NCI-H2227 (cell line): Measurements from ENCODE around the gene RORB.
"Not testable (repeated sequence)": the region's sequence is repeated elsewhere in the genome, so short reads cannot be mapped to it uniquely, and the experiment has no call there.

Experiments
- DNase-seq: peaks from one replicate; lab custom pipeline; 2025; ENCODE audit not compliant: unreplicated experiment; lab: John Stamatoyannopoulos, UW

RORB gene

DNA sequence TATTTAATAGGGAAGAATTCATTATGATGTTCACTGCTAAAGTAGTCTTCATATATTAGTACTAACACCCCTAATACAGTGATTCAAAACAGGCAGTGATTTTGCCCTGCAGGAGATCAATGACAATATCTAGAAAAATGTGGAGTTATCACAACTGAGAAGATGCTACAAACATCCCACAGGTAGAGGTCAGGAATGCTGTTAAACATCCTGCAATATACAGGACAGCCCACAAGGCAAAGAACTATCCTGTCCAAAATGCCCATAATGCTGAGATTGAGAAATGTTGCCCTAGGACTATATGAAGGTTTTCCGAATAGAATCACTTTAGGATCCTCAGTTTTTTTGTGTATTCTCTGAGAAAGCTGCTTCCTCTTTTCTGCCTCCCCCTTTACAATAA is 15.3 kb downstream of the RORB start:
- DNase-seq, result no peak

GRCh38 chr9:74513221-74513620 is 16.1 kb downstream of the RORB start:
- DNase-seq, result no peak

- DNase-seq, result no peak
Observed at GRCh38 chr9:74517188-74517587, 20.1 kb downstream of the RORB start.

DNA sequence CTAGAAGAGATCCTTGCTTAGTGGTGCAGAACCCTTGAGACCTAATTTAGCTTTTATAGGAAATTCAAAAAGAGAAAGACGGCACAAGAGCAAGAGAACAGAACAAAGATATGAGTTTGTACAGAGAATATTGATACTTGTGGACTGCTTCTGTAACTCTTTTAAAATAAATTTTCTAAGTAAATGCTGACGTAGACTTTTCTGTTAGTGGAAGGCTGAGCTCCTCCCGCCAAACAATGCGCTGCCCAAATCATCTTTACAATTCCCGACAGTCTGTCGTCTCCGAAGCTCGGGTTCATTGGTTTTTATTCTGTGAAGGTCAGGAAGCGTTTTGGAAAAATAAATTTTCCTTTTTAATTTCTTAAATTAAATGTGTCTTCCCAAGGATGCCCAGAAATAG is 22.3 kb downstream of the RORB start:
- DNase-seq, result no peak

DNA sequence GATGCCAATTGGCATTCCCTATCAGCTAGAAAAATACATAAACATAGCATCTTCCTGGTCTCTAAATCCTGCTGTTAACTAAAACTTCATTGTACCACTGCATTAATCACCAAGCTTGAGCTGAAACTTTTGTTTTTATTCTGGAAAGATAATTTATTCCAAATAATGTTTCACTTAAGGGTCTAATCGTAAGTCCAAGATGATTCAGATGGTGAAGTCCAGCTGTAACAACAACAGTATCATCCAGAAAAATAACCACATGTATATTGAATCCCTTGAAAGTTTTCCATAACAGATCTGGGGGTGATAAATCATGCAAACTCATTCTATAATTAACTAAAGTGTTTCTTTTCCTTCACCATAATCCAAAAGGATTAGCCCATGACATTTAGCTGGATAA is 23.9 kb downstream of the RORB start:
- DNase-seq, result no peak

GRCh38 chr9:74524289-74524688 is 27.2 kb downstream of the RORB start:
- DNase-seq, result no peak

DNA sequence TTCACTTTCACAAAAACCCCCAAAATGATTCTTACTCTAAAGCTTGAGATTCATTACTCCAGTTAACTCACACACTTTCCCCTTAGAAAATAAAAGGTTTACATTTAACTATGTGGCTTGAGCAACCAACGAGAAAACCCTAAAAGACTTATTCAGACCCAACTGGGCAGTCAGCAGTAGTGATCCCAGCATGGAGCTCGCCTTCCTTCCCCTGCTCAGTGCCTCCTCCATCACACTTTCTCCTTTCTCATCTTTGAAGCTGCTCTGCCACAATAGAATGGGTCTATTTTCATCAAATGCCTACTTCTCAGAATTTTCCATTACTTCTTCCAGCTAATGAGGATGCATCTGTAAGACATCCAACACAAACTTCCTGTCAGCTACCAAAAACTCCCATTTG is 29.1 kb downstream of the RORB start:
- no peak for DNase-seq

DNA sequence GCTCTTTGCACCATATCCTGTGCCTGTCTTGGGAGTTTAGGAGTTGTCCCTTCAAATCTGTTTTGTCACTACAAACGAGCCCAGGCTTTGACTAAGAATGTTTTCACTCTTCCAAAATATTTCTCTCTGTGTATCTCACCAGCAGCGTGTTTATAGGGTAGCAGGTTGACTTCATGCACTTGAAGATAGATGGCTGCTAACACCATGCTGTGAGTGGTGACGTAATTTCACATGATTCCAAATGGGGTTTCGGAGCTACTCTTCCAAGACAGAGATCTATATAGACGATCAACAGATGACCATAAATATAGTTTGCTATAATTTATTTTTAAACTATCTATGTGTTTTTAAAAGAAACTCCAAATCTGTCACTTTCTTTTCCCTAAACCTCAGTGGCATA is 30.6 kb downstream of the RORB start:
- DNase-seq, result no peak

GRCh38 chr9:74528207-74528606 is 31.1 kb downstream of the RORB start:
- DNase-seq, result no peak

DNA sequence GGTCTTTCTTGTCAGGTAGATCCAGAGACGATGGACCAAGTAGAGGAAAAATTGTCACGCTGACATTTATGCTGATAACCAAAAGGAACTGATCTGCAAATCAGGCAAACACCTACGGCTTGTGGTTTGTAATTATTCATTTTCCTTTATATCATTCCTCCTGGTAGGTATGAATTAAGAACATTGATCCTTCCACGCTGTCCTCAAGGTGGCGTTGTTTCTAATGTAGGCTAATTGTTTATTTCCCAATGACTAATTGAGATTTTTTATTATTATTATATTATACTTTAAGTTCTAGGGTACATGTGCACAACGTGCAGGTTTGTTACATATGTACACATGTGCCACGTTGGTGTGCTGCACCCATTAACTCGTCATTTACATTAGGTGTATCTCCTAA is 33.3 kb downstream of the RORB start:
- DNase-seq, result not testable (repeated sequence)

DNA sequence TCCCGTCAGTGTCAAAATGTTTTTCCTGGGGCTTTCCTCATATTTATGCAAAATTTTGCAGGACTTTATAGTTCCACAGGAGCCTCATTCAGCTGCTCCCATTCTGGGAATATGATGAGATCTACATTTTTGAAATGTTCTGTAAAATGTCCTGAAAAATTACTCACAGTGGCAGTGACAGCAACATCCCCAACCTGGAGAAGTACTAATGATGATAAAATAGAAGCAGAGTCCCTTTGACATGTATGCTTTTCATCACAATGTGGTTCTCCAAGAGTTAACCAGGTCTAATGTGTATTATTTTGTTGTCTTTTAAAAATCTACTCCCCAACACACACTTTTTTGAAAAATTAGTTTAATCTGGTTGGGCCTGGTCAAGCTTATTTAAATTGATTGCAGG is 36.1 kb downstream of the RORB start:
- no peak for DNase-seq

DNA sequence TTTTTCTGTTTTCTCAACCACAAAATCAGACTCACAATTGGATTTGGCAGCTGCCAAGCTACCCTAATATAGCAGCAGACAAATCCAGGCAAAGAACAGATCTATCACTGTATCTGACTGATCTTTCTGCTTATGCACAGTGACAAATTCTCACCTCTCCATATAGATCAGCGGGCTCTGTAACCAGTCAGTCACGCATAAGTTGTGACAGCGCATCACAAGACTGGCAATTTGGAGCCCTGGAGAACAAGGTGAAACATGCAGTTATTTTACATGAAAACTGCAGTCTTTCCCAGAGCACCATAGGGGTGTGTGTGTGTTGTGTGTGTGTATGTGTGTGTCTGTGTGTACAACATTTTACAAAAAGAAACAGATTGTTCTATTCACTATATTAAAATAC is 37.7 kb downstream of the RORB start:
- DNase-seq, result no peak

DNA sequence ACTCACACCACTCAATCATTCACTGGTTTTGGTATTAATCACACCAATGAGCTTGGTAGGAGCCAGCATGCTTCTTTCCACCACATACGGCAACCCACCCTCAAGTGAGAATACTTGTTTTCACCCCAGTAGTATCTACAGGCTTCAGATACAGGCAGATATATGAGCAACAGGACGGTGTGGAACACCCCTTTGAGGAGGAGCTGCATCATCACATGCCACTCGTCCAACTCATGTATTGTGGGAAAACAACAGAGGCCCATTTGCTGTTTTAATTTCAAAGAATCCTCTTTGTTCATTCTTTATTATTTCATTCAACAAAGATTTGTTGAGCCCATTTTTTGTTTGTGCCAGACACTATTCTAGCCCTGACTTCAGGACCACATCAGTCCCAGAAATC is 46.0 kb downstream of the RORB start:
- DNase-seq, result no peak

DNA sequence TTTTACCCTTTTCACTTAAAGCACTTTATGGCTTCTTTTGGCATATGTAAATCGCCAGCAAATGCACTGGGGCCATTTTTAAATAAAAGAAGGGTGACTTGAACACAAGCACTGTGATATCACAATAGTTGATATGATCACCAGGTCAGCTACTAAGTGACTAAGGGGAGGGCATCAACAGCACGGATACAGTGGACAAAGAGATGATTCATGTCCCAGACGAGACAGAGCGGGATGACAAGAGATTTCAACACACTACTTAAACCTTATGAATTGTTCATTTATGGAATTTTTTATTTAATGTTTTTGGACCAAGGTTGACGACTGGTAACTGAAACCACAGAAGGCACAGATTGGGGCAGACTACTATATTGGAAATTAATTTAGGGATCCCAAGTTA is 54.1 kb downstream of the RORB start:
- DNase-seq, result no peak

DNA sequence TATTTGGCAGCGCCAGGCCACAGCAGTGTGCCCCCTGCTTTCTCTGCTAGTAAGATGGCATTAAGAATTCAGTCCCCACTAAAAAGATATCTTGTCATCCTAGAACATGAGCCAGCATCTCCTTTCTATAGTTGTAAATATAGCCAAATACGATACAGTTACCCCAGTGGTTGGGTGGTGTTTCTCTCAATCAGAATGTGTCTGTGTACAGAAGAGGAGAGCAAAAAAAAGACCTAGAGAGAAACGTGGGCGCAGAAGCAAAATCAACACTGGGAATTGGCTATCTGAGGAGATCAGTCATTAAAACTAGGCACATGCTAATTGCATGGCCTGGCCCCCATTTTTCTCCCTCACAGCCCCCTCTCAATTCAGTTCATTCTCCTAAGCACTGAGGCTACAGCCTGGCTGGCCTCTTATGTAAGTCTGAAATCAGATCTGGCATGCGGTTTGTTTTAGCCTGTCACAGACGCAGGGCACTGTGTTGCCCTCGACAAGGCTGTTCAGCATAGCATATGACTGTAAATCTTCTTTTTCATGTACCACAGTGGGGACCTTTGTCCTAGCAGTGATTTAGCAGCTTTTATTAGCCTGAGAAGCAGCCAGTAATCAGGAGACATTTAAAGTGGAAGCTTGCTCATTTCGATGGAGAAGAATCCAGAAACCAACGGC is 57.8 kb downstream of the RORB start:
- DNase-seq, result no peak

GRCh38 chr9:74555565-74555964 is 58.4 kb downstream of the RORB start:
- DNase-seq, result no peak

- no peak for DNase-seq
Observed at GRCh38 chr9:74556685-74557084, 59.5 kb downstream of the RORB start.

DNA sequence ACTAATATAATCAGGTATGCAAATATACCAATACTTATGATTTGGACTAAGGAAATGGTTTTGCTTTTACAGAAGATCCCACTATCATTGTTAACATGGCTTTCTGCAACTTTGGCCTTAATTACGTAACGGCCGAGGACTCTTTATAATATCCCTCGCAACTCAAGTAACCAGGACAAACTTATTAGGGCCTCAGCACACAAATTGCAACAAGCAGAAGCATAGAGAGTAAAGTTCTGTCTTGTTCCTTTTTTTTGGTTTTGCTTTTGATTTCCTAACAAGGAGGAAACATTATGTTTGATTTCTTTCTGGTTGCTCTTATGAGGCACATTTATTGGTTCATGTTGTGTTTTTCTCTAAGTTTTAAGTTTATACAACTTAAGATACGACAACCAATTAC is 60.4 kb downstream of the RORB start:
- no peak for DNase-seq

GRCh38 chr9:74562611-74563010 is 65.5 kb downstream of the RORB start:
- DNase-seq, result no peak

- peak; percentile 4 for DNase-seq
Observed at GRCh38 chr9:74570879-74571512, 73.9 kb downstream of the RORB start.

GRCh38 chr9:74573640-74574191 is 76.6 kb downstream of the RORB start:
- DNase-seq, result no peak

DNA sequence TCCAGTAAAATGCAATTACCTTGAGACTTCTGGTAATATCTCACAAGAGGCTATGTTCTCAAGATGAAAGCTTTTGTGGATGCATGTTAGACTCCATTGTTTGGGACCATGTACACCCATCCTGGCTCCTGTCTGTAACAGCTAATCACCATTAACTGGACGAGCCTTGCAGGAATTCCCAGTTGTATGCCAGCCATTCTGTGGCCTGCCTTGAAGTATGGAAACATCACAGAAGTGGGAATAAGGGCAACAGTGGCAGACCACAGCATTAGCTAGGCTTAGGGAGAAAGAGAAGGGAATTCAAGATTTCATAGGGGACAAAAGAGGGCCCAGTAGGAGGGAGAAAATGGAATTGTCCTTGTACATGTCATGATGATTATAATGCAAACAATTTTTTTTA is 79.0 kb downstream of the RORB start:
- no peak for DNase-seq

DNA sequence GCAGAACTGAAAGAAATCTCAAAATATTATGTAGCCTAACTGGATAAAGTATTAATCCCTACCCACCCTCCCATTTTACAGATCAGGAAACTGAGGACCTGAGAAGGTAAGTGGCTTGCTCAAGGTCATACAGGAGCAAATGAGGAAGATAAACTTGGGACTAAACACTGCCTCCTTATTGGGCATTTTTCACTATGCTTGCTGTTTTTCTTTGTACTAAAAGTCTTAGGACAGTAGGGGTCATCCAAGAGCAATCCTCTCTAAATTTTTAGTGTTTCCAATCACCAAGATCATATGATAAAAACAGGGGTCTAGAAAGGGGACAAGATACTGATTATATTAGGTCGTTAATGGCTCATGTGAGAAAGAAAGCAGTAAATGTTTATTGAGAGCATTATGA is 80.8 kb downstream of the RORB start:
- no peak for DNase-seq
